GM18505 (cell line): Measurements from ENCODE around the gene ANO2.

Source experiments
- ATAC-seq: cut with Tn5 transposase; IDR thresholded peaks from one replicate; pipeline ENCODE4 v1.9.1; 2021; ENCODE audit not compliant: unreplicated experiment
- POLR2A ChIP-seq: IDR thresholded peaks from 4 replicates; pipeline ENCODE4 v1.6.1; 2011; ENCODE audit warnings: borderline replicate concordance; ENCODE audit not compliant: insufficient read depth, insufficient read length; ENCODE audit errors: extremely low read depth

ANO2 gene

DNA sequence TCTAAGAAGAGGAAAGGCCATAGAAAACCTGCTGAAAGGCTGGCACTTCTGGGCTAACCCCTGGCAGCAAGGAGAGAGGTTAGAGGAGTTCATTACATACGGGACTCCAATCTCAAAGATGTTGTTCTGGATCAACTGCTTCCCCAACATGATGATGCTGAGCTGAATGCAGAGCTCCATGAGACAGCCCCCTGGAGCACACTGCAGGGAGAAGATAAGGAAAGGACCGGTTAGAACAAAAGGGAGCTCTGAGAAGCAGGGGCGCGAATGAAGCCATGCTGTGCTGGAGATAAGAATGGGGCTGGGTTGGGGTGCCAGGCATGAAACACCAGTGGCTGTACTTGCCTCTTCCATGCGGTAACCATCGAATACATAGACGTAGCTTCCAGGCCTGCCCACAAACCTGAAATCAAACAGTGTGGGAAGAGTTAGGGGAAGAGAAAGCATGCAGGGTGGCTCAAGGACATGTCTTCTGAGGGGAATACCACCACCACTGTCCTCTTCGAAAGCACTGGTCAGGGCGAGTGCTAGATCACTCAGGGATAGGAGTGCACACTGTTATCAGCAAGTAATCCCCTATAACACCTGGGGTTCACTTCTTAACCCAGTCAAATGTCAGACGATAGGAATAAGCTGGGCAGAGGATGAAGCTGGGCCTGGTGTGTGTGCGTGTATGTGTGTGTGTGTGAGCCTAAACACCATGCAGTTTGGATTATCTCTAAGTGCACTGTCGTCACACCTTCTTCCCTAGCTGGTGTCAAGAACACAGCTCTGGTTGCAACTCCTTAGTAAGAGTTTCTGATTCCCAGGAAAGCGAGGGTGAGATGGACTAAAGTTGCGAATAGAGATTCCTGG, 332.3 kb downstream of the ANO2 start:
- no peak for TF ChIP-seq POLR2A
- no peak for ATAC-seq

DNA sequence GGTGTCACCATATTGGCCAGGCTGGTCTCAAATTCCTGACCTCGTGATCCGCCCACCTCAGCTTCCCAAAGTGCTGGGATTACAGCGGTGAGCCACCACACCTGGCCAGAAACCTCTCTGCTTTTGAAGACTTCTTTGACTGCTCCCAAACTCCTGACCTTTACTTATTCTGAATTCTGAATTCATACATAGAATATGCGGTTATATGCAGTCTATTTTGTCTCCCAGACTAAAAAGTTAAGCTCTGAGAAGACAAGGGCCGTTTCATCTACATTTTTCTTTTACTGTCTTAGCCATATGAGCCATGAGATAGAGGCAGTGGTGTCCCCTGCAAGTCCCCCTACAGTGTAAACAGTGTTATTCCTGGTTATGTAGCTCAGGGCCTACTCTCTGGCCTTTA, 333.9 kb downstream of the ANO2 start:
- ATAC-seq, result no peak
- TF ChIP-seq POLR2A, result no peak

DNA sequence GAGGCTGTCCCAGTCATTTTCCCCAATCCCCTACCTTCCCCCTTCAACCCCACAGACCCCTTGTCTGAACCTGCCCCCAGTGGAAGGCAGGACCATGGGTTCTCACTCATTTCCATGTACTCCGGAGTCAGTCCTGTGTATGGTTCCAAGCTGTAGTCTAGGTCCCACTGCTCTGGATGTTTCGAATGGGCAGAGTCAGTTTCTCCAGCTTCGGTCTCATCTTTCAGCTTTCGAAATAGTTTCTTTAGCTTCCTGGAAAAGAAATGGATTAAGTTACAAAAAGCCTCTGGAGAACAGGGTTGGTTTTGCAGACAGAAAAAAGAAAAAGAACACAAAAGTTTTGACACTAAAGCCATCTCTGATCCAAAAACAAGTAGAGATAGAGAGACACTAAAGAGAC, 345.7 kb downstream of the ANO2 start:
- no peak for ATAC-seq
- TF ChIP-seq POLR2A, result no peak

DNA sequence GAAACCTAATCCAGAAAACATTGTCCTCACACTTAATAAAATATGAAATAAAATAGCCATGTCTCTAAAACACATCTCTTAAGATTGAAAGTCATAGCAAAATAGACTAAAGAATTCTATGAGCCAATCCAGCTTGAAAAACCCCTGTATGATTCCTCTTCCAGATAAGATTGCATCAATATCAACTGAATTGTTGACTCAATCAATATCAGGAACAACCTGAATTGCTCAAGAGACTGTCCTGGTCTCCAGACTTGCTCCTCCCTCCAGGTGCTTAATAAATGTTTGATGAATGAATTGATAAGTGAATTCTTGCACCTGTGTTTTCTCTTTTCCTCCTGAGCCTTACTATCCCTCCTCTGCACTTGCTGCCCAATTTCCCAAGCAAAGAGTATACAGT, 351.1 kb downstream of the ANO2 start:
- no peak for ATAC-seq
- no peak for TF ChIP-seq POLR2A

DNA sequence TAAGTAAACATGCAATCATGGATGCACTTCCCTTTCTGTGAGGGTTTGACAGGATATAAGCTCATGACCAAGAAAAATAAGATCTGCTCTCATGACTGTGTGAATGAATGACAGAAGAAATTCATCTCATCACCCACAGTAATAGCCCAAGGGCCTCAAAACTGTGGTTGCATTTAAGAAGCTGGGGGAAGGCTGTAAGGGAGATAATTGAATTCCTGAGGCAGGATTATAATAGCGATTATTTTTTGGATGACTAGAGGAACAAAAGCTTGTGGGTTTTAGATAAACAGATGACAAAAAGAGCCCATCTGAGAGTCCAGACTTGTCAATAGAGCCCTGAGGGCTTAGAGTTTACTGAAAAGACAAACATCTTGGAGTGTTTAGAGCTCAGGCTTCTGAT, 352.0 kb downstream of the ANO2 start:
- no peak for ATAC-seq
- TF ChIP-seq POLR2A, result no peak

DNA sequence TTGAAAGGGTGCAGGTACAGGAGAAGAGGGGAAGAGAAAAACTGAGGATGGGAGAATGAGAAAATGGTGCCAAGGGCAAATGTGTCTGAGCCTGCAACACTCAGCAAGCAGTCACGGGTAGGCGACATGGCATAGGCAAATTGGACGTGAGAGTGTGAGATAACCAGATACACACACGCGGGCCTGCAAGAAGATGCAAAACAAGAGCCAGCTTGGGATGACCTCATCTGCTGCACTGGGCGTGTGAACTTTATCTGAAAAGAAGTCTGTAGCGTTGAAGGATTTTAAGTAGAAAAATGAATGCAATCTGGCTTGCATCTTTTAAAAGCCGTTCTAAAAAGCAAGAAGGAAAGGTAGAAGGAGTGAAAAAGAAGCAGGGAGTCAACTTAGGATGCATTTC, 352.7 kb downstream of the ANO2 start:
- ATAC-seq, result no peak
- no peak for TF ChIP-seq POLR2A

DNA sequence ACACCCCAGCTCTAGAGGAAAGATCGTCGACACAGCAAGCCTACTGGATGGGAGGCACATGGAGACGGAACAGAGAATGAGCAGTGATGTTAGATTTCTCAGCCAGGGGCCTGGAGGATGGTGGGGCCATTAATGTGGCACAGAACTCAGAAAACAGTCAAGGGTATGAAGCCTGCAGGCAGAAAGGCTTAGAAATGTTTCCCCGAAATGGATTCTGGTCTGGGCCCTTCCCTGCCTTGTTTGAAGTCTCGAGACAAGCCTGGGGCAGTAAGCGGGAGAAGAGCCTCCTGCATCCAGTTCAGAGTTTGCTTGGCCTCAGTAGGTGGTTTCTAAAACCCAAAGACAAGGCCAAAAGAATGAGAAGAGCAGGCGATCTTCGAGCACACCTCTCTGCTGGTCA, 354.7 kb downstream of the ANO2 start:
- no peak for ATAC-seq
- TF ChIP-seq POLR2A, result no peak

DNA sequence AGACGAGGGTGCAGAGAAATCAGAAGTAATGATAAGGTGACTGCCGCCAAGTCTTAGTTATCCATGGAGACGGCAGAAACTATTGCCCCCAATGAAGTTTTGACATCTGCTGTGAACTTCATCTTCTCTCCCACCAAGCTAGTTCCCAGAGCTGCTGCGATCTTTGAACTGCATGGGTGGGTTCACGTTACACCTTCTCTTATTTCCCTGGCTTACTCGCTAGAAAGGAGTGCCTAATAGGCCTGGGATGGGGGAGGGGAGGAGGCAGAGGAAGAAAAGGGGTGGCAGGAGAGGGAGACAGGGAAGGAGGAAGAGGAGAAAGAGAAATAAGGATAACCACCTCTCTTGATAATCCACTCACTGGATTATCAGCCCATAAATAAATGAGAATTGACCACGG, 356.0 kb downstream of the ANO2 start:
- ATAC-seq, result no peak
- TF ChIP-seq POLR2A, result no peak

DNA sequence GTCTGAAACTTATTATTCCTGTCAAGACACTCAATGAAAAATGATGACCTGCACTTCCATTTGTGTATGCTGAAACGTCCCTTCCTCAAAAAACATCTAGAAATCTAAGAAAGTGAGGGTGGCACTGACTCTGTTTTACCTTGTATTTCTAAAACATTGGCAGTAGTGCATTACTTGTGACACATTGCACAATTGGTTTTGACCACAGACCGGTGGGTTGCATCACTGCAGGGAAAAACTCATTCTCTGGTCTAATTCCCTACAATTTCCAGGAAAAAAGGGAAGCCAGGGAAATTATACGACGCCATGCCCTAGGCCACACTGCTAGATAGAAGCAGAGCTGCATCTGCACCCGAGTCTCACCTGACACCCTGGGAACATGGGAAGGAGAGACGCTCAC, 356.5 kb downstream of the ANO2 start:
- ATAC-seq, result no peak
- no peak for TF ChIP-seq POLR2A

DNA sequence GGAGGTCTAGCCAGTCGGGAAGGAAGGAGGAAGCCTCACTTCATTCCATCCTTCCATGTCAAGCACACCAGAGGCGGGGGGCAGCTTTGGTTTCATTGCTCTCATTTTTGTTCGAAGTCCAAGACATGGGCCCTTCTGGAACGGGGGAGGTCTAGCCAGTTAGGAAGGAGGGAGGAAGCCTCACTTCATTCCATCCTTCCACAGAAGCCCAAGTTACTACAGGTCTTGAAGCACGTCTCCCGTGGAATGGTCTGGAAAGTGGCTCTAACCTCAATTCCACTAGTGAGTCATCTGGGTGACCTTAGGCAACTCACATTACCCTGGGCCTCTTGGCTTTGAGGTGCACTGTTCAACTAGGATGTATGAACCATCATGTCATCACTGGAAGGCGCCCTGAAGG, 356.9 kb downstream of the ANO2 start:
- TF ChIP-seq POLR2A, result no peak
- ATAC-seq, result no peak

DNA sequence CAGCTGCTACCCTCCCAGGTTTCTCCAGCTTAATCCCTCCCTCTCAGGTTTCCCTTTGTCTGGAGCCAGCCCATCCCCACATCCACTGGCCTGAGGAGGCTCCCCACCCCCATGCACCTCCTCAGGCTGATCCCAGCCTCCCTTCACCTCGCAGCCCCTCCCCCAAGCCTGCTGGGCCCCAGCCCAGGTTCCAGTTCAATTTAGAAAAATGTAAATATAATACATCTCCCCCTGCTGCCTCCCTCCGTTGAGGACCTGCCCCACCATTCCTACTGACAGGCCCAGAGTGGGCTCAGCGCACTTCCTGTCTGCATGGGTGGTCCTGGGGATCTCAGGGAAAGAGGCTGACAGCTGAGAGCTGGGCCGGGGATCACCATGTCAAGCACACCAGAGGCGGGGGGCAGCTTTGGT, 357.3 kb downstream of the ANO2 start:
- ATAC-seq, result no peak
- no peak for TF ChIP-seq POLR2A

DNA sequence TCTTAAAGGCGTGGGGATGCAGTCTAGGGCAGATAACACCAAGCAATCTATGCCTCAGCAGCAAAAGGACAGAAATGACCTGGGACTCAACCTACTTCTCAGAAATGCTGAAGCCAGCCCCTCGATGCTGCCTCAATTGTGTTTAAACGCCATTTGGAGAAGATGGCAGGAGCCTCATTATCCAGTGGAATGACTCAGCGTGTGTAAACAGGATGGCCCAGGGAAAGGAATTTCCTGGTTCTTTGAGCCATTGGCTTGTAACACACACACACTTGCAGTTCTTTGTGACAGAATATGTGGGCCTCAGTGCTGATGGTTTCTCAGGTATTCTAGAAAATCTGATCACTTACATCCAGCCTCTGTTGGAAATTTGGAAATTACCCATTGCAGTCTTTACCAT, 358.9 kb downstream of the ANO2 start:
- ATAC-seq, result no peak
- TF ChIP-seq POLR2A, result no peak

DNA sequence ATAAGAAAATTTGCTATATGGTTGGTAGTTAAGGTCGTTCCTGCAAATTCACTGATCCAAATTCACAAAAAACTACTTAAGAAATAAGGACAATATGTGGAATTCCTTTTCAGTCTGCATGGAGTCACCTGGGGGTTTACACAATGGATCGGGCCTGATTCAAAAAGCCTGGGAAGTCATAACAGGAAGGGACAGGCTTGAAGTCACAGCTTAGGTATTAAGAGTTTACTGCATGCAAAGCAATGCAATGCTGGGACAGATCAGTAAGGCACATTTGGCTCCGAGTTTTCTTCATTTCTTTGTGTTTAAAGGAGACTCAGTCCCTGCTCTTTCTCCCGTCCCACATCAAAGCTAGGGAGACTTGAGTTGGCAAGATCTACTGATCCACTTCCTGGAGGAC, 359.9 kb downstream of the ANO2 start:
- no peak for ATAC-seq
- TF ChIP-seq POLR2A, result no peak

DNA sequence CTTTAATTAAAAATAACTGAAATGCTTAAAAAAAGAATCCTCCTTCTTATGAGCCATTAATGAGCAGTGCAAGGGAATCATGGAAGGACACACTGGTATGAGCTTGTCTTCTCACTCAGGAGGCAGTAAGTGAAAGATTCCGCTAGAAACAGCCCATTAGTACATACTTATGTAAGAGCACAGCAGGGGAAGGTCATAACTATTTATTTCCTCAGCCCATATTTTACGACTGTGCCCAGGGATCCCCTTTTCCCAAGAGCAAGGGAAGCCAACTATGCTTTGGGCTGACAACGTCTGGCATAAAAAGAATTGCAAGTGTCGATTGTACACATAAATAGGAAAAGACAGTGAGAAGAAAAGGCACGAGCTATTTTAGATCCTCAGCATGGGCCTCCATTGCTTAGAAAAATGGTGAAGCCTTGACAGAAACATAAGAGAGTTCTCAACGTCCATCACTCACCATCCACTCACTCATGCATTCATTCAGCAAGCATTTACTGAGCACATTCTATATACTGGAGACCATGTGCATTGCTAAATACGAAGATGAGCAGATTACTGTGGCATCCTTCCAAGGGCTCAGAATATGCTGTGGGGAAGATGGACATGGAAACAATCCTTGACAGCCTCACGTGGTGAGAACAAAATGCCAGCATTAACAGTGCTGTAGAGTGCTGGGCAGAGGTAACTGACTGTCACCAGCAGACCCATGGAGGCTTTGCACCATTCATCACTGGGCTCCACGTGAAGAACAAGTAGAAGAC, 360.5 kb downstream of the ANO2 start:
- no peak for TF ChIP-seq POLR2A
- ATAC-seq, result no peak

DNA sequence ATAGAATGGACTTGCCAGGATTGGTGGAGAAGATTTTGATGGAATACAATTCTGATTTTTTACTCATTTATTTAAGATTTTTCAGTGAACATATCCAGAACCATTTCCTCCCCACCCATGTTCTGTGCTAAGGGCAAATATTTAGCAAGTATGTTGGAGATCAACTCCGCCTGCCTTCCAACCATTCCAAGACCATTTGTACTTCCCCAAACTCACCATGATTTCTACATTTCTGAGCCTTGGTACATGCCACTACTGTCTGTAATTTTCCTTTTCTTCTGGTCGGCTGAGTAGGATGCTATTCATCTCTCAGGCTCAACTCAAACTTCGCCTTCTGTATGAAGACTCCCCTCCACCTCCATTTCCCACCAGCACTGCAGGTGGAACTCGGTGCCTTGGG, 362.5 kb downstream of the ANO2 start:
- no peak for TF ChIP-seq POLR2A
- no peak for ATAC-seq

DNA sequence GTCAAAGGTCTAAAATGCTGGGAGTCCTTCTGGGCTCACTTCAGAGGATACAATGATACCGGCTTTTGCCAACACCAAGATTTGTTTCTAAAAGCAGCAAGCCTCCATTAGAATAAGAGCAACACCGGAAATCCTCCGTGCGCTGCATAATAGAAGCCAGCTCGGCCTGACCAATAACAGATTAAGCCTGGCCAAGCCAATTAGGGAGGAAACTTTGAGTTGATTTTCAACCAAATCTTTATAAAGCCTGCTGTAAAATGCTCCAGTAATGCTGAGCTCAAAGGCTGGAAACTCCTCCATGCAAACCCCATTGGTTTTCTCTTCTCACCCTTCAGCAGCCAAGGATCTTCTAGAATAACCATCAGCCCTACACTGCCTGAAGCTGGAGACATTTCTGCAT, 363.0 kb downstream of the ANO2 start:
- ATAC-seq, result no peak
- no peak for TF ChIP-seq POLR2A
